ENCODE data around the gene EFHD2. TPM values are rescaled to one million over a fixed set of nuclear protein-coding genes. Genes with fewer than 3 reads are reported as not detected.

The EFHD2 gene
- polyA plus RNA-seq, 1 experiment: 24.0 TPM

DNA sequence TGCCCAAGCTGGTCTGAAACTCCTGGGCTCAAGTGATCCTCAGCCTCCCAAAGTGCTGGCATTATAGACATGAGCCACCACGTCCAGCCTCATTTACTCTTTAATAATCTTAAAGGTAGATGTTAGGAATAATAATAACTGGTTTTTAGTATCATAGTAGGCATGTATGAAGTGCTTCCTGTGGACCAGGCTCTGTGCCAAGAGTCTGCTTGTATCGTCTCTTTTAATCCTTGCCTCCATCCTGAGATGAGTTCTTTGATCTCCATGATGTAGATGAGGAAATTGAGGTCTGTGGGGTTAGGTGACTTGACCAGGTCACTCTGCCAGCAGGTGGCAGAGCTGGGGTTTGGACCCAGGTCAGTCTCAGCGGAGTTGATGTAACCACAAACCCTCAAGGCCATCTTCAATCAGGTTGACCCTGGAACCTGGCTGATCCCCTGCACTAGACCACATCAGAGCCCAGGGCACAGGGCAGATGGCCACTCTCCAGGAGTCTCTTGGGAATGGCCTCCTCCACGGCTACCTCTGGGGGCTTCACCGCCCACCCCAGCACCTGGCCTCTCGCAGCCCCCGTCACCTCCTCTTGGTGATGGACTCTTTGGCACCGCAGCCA is 11.3 kb downstream of the EFHD2 start:
- POLR2A ChIA-PET: no interaction called here
- H3K36me3 ChIP-seq (ENCODE audit: control insufficient read depth, insufficient read depth, low read length): peaks cover 1% of the 10 kb centered on the region; the same call in 1 of the 2 replicates
- CTCF ChIA-PET: interaction anchor here (0.6 to 4.9 kb wide), 3 partner anchors 10 to 520 kb away, joined by 3 to 36 read pairs (median 3); no protein-coding TSS in a partner anchor
- no peak for DNase-seq (ENCODE audit: low read depth)
- no peak for TF ChIP-seq CTCF (IDR thresholded peaks at IDR 0.05; ENCODE audit: insufficient read depth, low read depth, low read length)
- H3K4me3 ChIP-seq (ENCODE audit: low read depth, low read length): no peak overlapping the region
- H3K27me3 ChIP-seq (ENCODE audit: control insufficient read depth, insufficient read depth, low read length): no peaks in the 10 kb centered on the region

GRCh38 chr1:15422871-15423270 is 13.2 kb downstream of the EFHD2 start:
- peaks cover 5% of the 10 kb centered on the region for H3K36me3 ChIP-seq (ENCODE audit: control insufficient read depth, insufficient read depth, low read length)
- ChIA-PET POLR2A (no interaction called here), CTCF (interaction anchor here (4.9 kb wide), 1 partner anchor 9 kb away, joined by 36 read pairs; no protein-coding TSS in a partner anchor)
- no peak overlapping the region for H3K4me3 ChIP-seq (ENCODE audit: low read depth, low read length)
- no peak for TF ChIP-seq CTCF (IDR thresholded peaks at IDR 0.05; ENCODE audit: insufficient read depth, low read depth, low read length)
- H3K27me3 ChIP-seq (ENCODE audit: control insufficient read depth, insufficient read depth, low read length): no peaks in the 10 kb centered on the region
- no peak for DNase-seq (ENCODE audit: low read depth)

DNA sequence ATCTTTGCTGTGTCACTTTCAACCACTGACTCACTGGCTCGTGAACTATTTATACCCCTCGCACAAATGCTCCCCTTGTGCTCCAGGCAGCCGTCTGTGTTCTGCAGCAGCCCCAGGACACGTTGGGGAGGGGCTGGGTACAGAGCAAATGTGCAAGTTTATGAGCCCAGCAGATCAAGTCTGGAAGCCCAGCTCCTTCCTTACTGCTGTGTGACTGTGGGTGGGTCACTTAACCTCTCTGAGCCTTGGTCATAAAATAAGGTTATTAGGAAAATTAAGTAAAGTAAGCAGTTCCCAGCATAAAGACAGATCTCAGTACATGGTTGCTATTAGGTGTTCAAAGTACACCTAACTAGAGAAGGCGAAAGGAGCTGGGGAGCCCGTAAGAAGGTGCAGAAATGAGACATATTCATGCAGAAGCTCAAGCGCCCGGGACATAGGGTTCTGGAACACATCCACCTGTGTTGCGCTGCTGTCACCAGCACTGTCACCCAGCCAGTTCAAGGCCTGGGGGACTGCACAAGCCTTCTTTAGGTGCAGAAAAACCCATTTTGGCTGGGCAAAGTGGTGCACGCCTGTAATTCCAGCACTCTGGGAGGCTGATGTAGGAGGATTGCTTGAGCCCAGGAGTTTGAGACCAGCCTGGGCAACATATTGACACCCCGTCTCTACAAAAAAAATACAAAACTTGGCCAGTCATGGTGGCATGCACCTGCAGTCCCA is 13.8 kb downstream of the EFHD2 start:
- CTCF ChIA-PET: interaction anchor here (13.1 kb wide), 1 partner anchor 101 kb away, joined by 242 read pairs; no protein-coding TSS in a partner anchor
- POLR2A ChIA-PET: no interaction called here

GRCh38 chr1:15424146-15424667 is 14.5 kb downstream of the EFHD2 start:
- TF ChIP-seq CTCF (IDR thresholded peaks at IDR 0.05; ENCODE audit: insufficient read depth, low read depth, low read length): no peak
- ChIA-PET POLR2A (no interaction called here), CTCF (interaction anchor here (13.1 kb wide), 1 partner anchor 101 kb away, joined by 242 read pairs; no protein-coding TSS in a partner anchor)
- DNase-seq (ENCODE audit: low read depth): no peak
- no peaks in the 10 kb centered on the region for H3K27me3 ChIP-seq (ENCODE audit: control insufficient read depth, insufficient read depth, low read length)
- no peak overlapping the region for H3K4me3 ChIP-seq (ENCODE audit: low read depth, low read length)
- peaks cover 5% of the 10 kb centered on the region for H3K36me3 ChIP-seq (ENCODE audit: control insufficient read depth, insufficient read depth, low read length)

More for the DNA sequence above, 13.8 kb downstream of the EFHD2 start:
- peaks cover 5% of the 10 kb centered on the region for H3K36me3 ChIP-seq (ENCODE audit: control insufficient read depth, insufficient read depth, low read length)
- no peak for TF ChIP-seq CTCF (IDR thresholded peaks at IDR 0.05; ENCODE audit: insufficient read depth, low read depth, low read length)
- no peak overlapping the region for H3K4me3 ChIP-seq (ENCODE audit: low read depth, low read length)
- DNase-seq (ENCODE audit: low read depth): no peak
- no peaks in the 10 kb centered on the region for H3K27me3 ChIP-seq (ENCODE audit: control insufficient read depth, insufficient read depth, low read length)

GRCh38 chr1:15424981-15425380 is 15.3 kb downstream of the EFHD2 start:
- no peaks in the 10 kb centered on the region for H3K27me3 ChIP-seq (ENCODE audit: control insufficient read depth, insufficient read depth, low read length)
- no peak overlapping the region for H3K4me3 ChIP-seq (ENCODE audit: low read depth, low read length)
- no peak for DNase-seq (ENCODE audit: low read depth)
- POLR2A ChIA-PET: no interaction called here
- TF ChIP-seq CTCF (IDR thresholded peaks at IDR 0.05; ENCODE audit: insufficient read depth, low read depth, low read length): no peak
- H3K36me3 ChIP-seq (ENCODE audit: control insufficient read depth, insufficient read depth, low read length): peaks cover 5% of the 10 kb centered on the region
- CTCF ChIA-PET: interaction anchor here (13.1 kb wide), 1 partner anchor 102 kb away, joined by 242 read pairs; no protein-coding TSS in a partner anchor

Measured in BJ (cell line).